Measurements from ENCODE around the gene ATP13A2. TPM values are rescaled to one million over a fixed set of nuclear protein-coding genes. Genes with fewer than 3 reads are reported as not detected.

Gene ATP13A2
- total RNA-seq, 1 donor from 2014 or later, result 54.4 TPM

- Mint-ChIP-seq H3K27me3 (ENCODE audit: low read depth) (no peaks in the 10 kb centered on the region), H3K27ac (ENCODE audit: unreplicated experiment) (no peak overlapping the region), H3K4me1 (ENCODE audit: low read depth) (peaks cover 60% of the 10 kb centered on the region), H3K9me3 (ENCODE audit: low read depth) (no peaks in the 10 kb centered on the region), H3K4me3 (ENCODE audit: unreplicated experiment) (no peak overlapping the region), H3K36me3 (ENCODE audit: low read depth) (peaks cover 6% of the 10 kb centered on the region)
- DNase-seq (ENCODE audit: low spot score), result no peak
- TF ChIP-seq CTCF (IDR thresholded peaks at IDR 0.05), result no peak
Measured at GRCh38 chr1:16970132-16970910, 41.4 kb downstream of the ATP13A2 start.

GRCh38 chr1:16969651-16970050 is 42.1 kb downstream of the ATP13A2 start:
- DNase-seq (ENCODE audit: low spot score), result peak; percentile 87
- H3K4me1 Mint-ChIP-seq (ENCODE audit: low read depth), result peaks cover 60% of the 10 kb centered on the region
- H3K36me3 Mint-ChIP-seq (ENCODE audit: low read depth), result peaks cover 3% of the 10 kb centered on the region
- H3K9me3 Mint-ChIP-seq (ENCODE audit: low read depth), result no peaks in the 10 kb centered on the region
- TF ChIP-seq CTCF (IDR thresholded peaks at IDR 0.05), result no peak
- no peak overlapping the region for H3K4me3 Mint-ChIP-seq (ENCODE audit: unreplicated experiment)
- no peak overlapping the region for H3K27ac Mint-ChIP-seq (ENCODE audit: unreplicated experiment)
- H3K27me3 Mint-ChIP-seq (ENCODE audit: low read depth), result no peaks in the 10 kb centered on the region

- DNase-seq (ENCODE audit: low spot score), result no peak
- Mint-ChIP-seq H3K4me3 (ENCODE audit: unreplicated experiment) (no peak overlapping the region), H3K27me3 (ENCODE audit: low read depth) (no peaks in the 10 kb centered on the region), H3K27ac (ENCODE audit: unreplicated experiment) (peak overlapping the region; percentile 8), H3K4me1 (ENCODE audit: low read depth) (peaks cover 62% of the 10 kb centered on the region), H3K9me3 (ENCODE audit: low read depth) (no peaks in the 10 kb centered on the region), H3K36me3 (ENCODE audit: low read depth) (peaks cover 3% of the 10 kb centered on the region)
- no peak for TF ChIP-seq CTCF (IDR thresholded peaks at IDR 0.05)
Measured at GRCh38 chr1:16969057-16969611, 42.6 kb downstream of the ATP13A2 start.

- H3K27me3 Mint-ChIP-seq (ENCODE audit: low read depth), result no peaks in the 10 kb centered on the region
- H3K4me1 Mint-ChIP-seq (ENCODE audit: low read depth), result peaks cover 67% of the 10 kb centered on the region
- H3K27ac Mint-ChIP-seq (ENCODE audit: unreplicated experiment), result no peak overlapping the region
- no peak overlapping the region for H3K4me3 Mint-ChIP-seq (ENCODE audit: unreplicated experiment)
- peaks cover 3% of the 10 kb centered on the region for H3K36me3 Mint-ChIP-seq (ENCODE audit: low read depth)
- no peak for DNase-seq (ENCODE audit: low spot score)
- H3K9me3 Mint-ChIP-seq (ENCODE audit: low read depth), result no peaks in the 10 kb centered on the region
- TF ChIP-seq CTCF (IDR thresholded peaks at IDR 0.05), result no peak
Measured at GRCh38 chr1:16968372-16968771, 43.4 kb downstream of the ATP13A2 start.

GRCh38 chr1:16967962-16968361 is 43.8 kb downstream of the ATP13A2 start:
- DNase-seq (ENCODE audit: low spot score), result no peak
- TF ChIP-seq CTCF (IDR thresholded peaks at IDR 0.05), result no peak
- Mint-ChIP-seq H3K9me3 (ENCODE audit: low read depth) (no peaks in the 10 kb centered on the region), H3K27me3 (ENCODE audit: low read depth) (no peaks in the 10 kb centered on the region), H3K27ac (ENCODE audit: unreplicated experiment) (no peak overlapping the region), H3K4me1 (ENCODE audit: low read depth) (peaks cover 69% of the 10 kb centered on the region), H3K36me3 (ENCODE audit: low read depth) (peaks cover 3% of the 10 kb centered on the region), H3K4me3 (ENCODE audit: unreplicated experiment) (no peak overlapping the region)

All from chondrocyte (in vitro differentiated cells).